HG02798 (cell line): ENCODE results near the gene CHMP6.

Experiments used
- ATAC-seq: cut with Tn5 transposase; IDR thresholded peaks from one replicate; pipeline ENCODE4 v1.9.1; 2021; ENCODE audit warnings: mild to moderate bottlenecking; ENCODE audit not compliant: unreplicated experiment, poor library complexity

CHMP6 gene

GRCh38 chr17:80991645-80992076 lies at the start of gene CHMP6:
CHMP6 (plus strand) TSS chr17:80991841; CDS start chr17:80991919, 78 bp downstream.
- peak; percentile 68 for ATAC-seq

- ATAC-seq = no peak
Observed at GRCh38 chr17:80942423-80943345, 49.0 kb upstream of the CHMP6 start.

- ATAC-seq = no peak
Observed at GRCh38 chr17:80943346-80944145, 48.1 kb upstream of the CHMP6 start.

GRCh38 chr17:80944326-80944725 lies 47.3 kb upstream of the CHMP6 start:
- no peak for ATAC-seq

GRCh38 chr17:80945736-80946135 lies 45.9 kb upstream of the CHMP6 start:
- ATAC-seq = no peak

- no peak for ATAC-seq
Observed at GRCh38 chr17:80946449-80946848, 45.2 kb upstream of the CHMP6 start.

- ATAC-seq = no peak
Observed at GRCh38 chr17:80947200-80947940, 44.3 kb upstream of the CHMP6 start.

- ATAC-seq = no peak
Observed at GRCh38 chr17:80948019-80948975, 43.3 kb upstream of the CHMP6 start.

- ATAC-seq = no peak
Observed at GRCh38 chr17:80948976-80949450, 42.6 kb upstream of the CHMP6 start.

- no peak for ATAC-seq
Observed at GRCh38 chr17:80949451-80950421, 41.9 kb upstream of the CHMP6 start.

- ATAC-seq = no peak
Observed at GRCh38 chr17:80950466-80951120, 41.0 kb upstream of the CHMP6 start.

- ATAC-seq = no peak
Observed at GRCh38 chr17:80951121-80952090, 40.2 kb upstream of the CHMP6 start.

- ATAC-seq = no peak
Observed at GRCh38 chr17:80952291-80952690, 39.4 kb upstream of the CHMP6 start.

GRCh38 chr17:80953471-80954315 lies 37.9 kb upstream of the CHMP6 start:
- ATAC-seq = no peak

GRCh38 chr17:80955078-80955477 lies 36.6 kb upstream of the CHMP6 start:
- ATAC-seq = no peak
